Osteoblast (primary cell): ENCODE data around the gene RAMP1. TPM values are rescaled to one million over a fixed set of nuclear protein-coding genes. Genes with fewer than 3 reads are reported as not detected.

ENCODE experiments used
- DNase-seq: peaks from one replicate; pipeline ENCODE4 v3.0.0; 2011; ENCODE audit warnings: low spot score, mixed read lengths; ENCODE audit not compliant: insufficient read length; ENCODE audit errors: missing footprints
- H2AFZ ChIP-seq: 2 replicates; pipeline ENCODE4 v1.6.0; 2011; ENCODE audit warnings: mild to moderate bottlenecking, low read length
- H3K27ac ChIP-seq: 2 replicates; pipeline ENCODE4 v1.5.1; 2011; ENCODE audit warnings: mild to moderate bottlenecking, low read depth, low read length, moderate library complexity
- H3K27me3 ChIP-seq: 2 replicates; pipeline ENCODE4 v1.6.0; 2012; ENCODE audit warnings: mild to moderate bottlenecking, control low read depth, inconsistent platforms, low read length, moderate library complexity; ENCODE audit not compliant: insufficient read depth
- H3K36me3 ChIP-seq: 2 replicates; pipeline ENCODE4 v1.5.1; 2011; ENCODE audit warnings: mild to moderate bottlenecking, low read length, control low read depth, moderate library complexity; ENCODE audit not compliant: insufficient read depth
- H3K4me1 ChIP-seq: 2 replicates; pipeline ENCODE4 v1.5.1; 2011; ENCODE audit warnings: mild to moderate bottlenecking, low read length, control low read depth, moderate library complexity; ENCODE audit not compliant: insufficient read depth
- H3K4me2 ChIP-seq: 2 replicates; pipeline ENCODE4 v1.6.0; 2011; ENCODE audit warnings: mild to moderate bottlenecking, low read length; ENCODE audit not compliant: insufficient read depth
- H3K4me3 ChIP-seq: fragments of 200-600 bp; sonication (generic); 3 replicates; pipeline ENCODE4 v1.5.1; 2012; ENCODE audit warnings: mild to moderate bottlenecking, low read length, inconsistent platforms; ENCODE audit not compliant: insufficient read depth
- H3K79me2 ChIP-seq: 2 replicates; pipeline ENCODE4 v1.6.0; 2012; ENCODE audit warnings: mild to moderate bottlenecking, low read length, control low read depth, inconsistent platforms; ENCODE audit not compliant: insufficient read depth
- H3K9me3 ChIP-seq: 2 replicates; pipeline ENCODE4 v1.5.1; 2011; ENCODE audit warnings: low read depth, low read length, control low read depth
- H4K20me1 ChIP-seq: 2 replicates; pipeline ENCODE4 v1.6.0; 2012; ENCODE audit warnings: mild to moderate bottlenecking, low read length, control low read depth; ENCODE audit not compliant: insufficient read depth
- CTCF ChIP-seq: IDR thresholded peaks from 2 replicates; pipeline ENCODE4 v1.5.1; 2011; ENCODE audit warnings: mild to moderate bottlenecking, low read depth, low read length, moderate library complexity; ENCODE audit errors: extremely low read depth
- total RNA-seq: library from RNA; depleted of rRNA; stranded (reverse); fragments of >200 nt; gene quantifications from 2 replicates; pipeline ENCODE4 v1.2.3, GENCODE V29; 2012

The RAMP1 gene
- total RNA-seq, 1 donor, result 1.8 TPM

GRCh38 chr2:237920673-237921072 is 61.2 kb downstream of the RAMP1 start:
- H3K4me1 ChIP-seq, result peaks cover 4% of the 10 kb centered on the region
- peak; percentile 80 for DNase-seq
- no peaks in the 10 kb centered on the region for H3K79me2 ChIP-seq
- TF ChIP-seq CTCF, result no peak
- no peak overlapping the region for H3K27ac ChIP-seq
- H3K4me3 ChIP-seq, result no peak overlapping the region
- H2AFZ ChIP-seq, result no peak overlapping the region
- no peaks in the 10 kb centered on the region for H3K9me3 ChIP-seq
- H3K36me3 ChIP-seq, result no peaks in the 10 kb centered on the region
- H4K20me1 ChIP-seq, result no peaks in the 10 kb centered on the region
- no peaks in the 10 kb centered on the region for H3K27me3 ChIP-seq
- no peak overlapping the region for H3K4me2 ChIP-seq

GRCh38 chr2:237921967-237922492 is 62.6 kb downstream of the RAMP1 start:
- H3K27me3 ChIP-seq, result no peaks in the 10 kb centered on the region

GRCh38 chr2:237922641-237923361 is 63.4 kb downstream of the RAMP1 start:
- H3K36me3 ChIP-seq, result no peaks in the 10 kb centered on the region
- no peaks in the 10 kb centered on the region for H3K27me3 ChIP-seq
- peak overlapping the region; percentile 92 for H2AFZ ChIP-seq
- H3K4me1 ChIP-seq, result peaks cover 4% of the 10 kb centered on the region
- peak overlapping the region; percentile 81 for H3K4me2 ChIP-seq
- DNase-seq, result peak; percentile 59
- no peaks in the 10 kb centered on the region for H3K79me2 ChIP-seq
- H3K4me3 ChIP-seq, result peak overlapping the region; percentile 67
- no peaks in the 10 kb centered on the region for H4K20me1 ChIP-seq
- no peak overlapping the region for H3K27ac ChIP-seq
- H3K9me3 ChIP-seq, result no peaks in the 10 kb centered on the region
- TF ChIP-seq CTCF, result no peak

More at GRCh38 chr2:237921967-237922492, 62.6 kb downstream of the RAMP1 start:
- Histone ChIP-seq H3K27ac (no peak overlapping the region), H3K36me3 (no peaks in the 10 kb centered on the region), H2AFZ (no peak overlapping the region), H3K9me3 (no peaks in the 10 kb centered on the region), H3K4me3 (no peak overlapping the region), H3K4me1 (peaks cover 4% of the 10 kb centered on the region), H3K79me2 (no peaks in the 10 kb centered on the region), H4K20me1 (no peaks in the 10 kb centered on the region), H3K4me2 (no peak overlapping the region)
- TF ChIP-seq CTCF, result no peak
- DNase-seq, result no peak

GRCh38 chr2:237923481-237924163 is 64.2 kb downstream of the RAMP1 start:
- no peaks in the 10 kb centered on the region for H3K79me2 ChIP-seq

More at GRCh38 chr2:237923481-237924163, 64.2 kb downstream of the RAMP1 start:
- peak; percentile 99 for DNase-seq
- peaks cover 4% of the 10 kb centered on the region for H3K4me1 ChIP-seq
- no peaks in the 10 kb centered on the region for H3K36me3 ChIP-seq
- peak overlapping the region; percentile 67 for H3K4me3 ChIP-seq
- H4K20me1 ChIP-seq, result no peaks in the 10 kb centered on the region
- TF ChIP-seq CTCF, result peak; percentile 82
- H2AFZ ChIP-seq, result peak overlapping the region; percentile 92
- H3K9me3 ChIP-seq, result no peaks in the 10 kb centered on the region
- H3K4me2 ChIP-seq, result peak overlapping the region; percentile 81
- no peaks in the 10 kb centered on the region for H3K27me3 ChIP-seq
- no peak overlapping the region for H3K27ac ChIP-seq
